K562 (cell line): Measurements from ENCODE around the gene HIRIP3. TPM values are rescaled to one million over a fixed set of nuclear protein-coding genes. Genes with fewer than 3 reads are reported as not detected.
A peak's percentile ranks its signal among the peaks of the same experiment; 100 is the strongest.

Experiments
- CBX2 ChIP-seq: fragments of 200-600 bp; sonication (generic); IDR thresholded peaks from one replicate; pipeline ENCODE4 v1.6.1; 2012; ENCODE audit warnings: mild to moderate bottlenecking, low read length, inconsistent platforms; ENCODE audit not compliant: insufficient read depth, poor library complexity, severe bottlenecking
- DIDO1 ChIP-seq: fragments of 450-650 bp; IDR thresholded peaks from 2 replicates; pipeline ENCODE4 v1.6.1; 2016; ENCODE audit warnings: low read depth, missing biosample characterization, missing genetic modification characterization
- EHMT2 ChIP-seq: fragments of 450-650 bp; IDR thresholded peaks from 2 replicates; pipeline ENCODE4 v1.6.1; 2018; ENCODE audit warnings: antibody characterized with exemption
- ETV1 ChIP-seq: fragments of 450-650 bp; conservative IDR thresholded peaks from 2 replicates; pipeline ENCODE4 v1.6.1; 2016; ENCODE audit warnings: missing genetic modification characterization, control low read depth, low read depth, missing compliant biosample characterization
- ETV5 ChIP-seq: sonication (generic); formaldehyde crosslinking; IDR thresholded peaks from 2 replicates; pipeline ENCODE4 v1.4.0; 2020; ENCODE audit warnings: low read depth, mild to moderate bottlenecking, missing genetic modification reagents
- HDAC2 ChIP-seq: fragments of 450-650 bp; IDR thresholded peaks from 2 replicates; pipeline ENCODE4 v1.6.1; 2016; ENCODE audit warnings: mild to moderate bottlenecking
- JUND ChIP-seq, 2 experiments: IDR thresholded peaks; 2 replicates in 1 of 2; 3 replicates in 1 of 2; pipeline ENCODE4 v1.6.1; 2011; ENCODE audit warnings: borderline replicate concordance in 2 of 2, low read depth in 2 of 2, low read length in 2 of 2, improper control_type of control experiment in 1 of 2, missing biosample characterization in 1 of 2, missing genetic modification characterization in 1 of 2, missing genetic modification reagents in 1 of 2
- KLF16 ChIP-seq: IDR thresholded peaks from 2 replicates; pipeline ENCODE4 v1.6.1; 2016; ENCODE audit warnings: antibody characterized with exemption
- L3MBTL2 ChIP-seq: fragments of 450-650 bp; IDR thresholded peaks from 2 replicates; pipeline ENCODE4 v1.6.1; 2016; ENCODE audit warnings: mild to moderate bottlenecking, moderate library complexity
- MAFF ChIP-seq: IDR thresholded peaks from 2 replicates; pipeline ENCODE4 v1.6.1; 2012; ENCODE audit warnings: low read length, improper control_type of control experiment
- NCOA1 ChIP-seq: fragments of 450-650 bp; IDR thresholded peaks from 2 replicates; pipeline ENCODE4 v1.6.1; 2016; ENCODE audit warnings: low read depth
- NCOA6 ChIP-seq: fragments of 450-650 bp; IDR thresholded peaks from 2 replicates; pipeline ENCODE4 v1.6.1; 2017; ENCODE audit warnings: mild to moderate bottlenecking
- NR1H2 ChIP-seq: sonication (generic); formaldehyde crosslinking; IDR thresholded peaks from 2 replicates; pipeline ENCODE4 v1.4.0; 2020; ENCODE audit warnings: mild to moderate bottlenecking, missing genetic modification reagents
- PURB ChIP-seq: sonication (generic); formaldehyde crosslinking; IDR thresholded peaks from 2 replicates; pipeline ENCODE4 v1.9.0; 2021; ENCODE audit warnings: low read depth, mild to moderate bottlenecking, missing genetic modification reagents
- STAT5B ChIP-seq: fragments of 250-450 bp; sonication (Bioruptor Pico); IDR thresholded peaks from 2 replicates; pipeline ENCODE4 v1.8.0; 2021; ENCODE audit warnings: mild to moderate bottlenecking, inconsistent platforms
- TFAP4 ChIP-seq: sonication (generic); formaldehyde crosslinking; IDR thresholded peaks from 2 replicates; pipeline ENCODE4 v1.8.0; 2022; ENCODE audit warnings: missing genetic modification reagents, mild to moderate bottlenecking, moderate library complexity, borderline replicate concordance
- TRIM25 ChIP-seq: fragments of 450-650 bp; IDR thresholded peaks from 2 replicates; pipeline ENCODE4 v1.7.0; 2016; ENCODE audit warnings: borderline replicate concordance
- ZFP30 ChIP-seq: fragments of 250-450 bp; sonication (Bioruptor Pico); IDR thresholded peaks from 2 replicates; pipeline ENCODE4 v1.8.0; 2022; ENCODE audit warnings: moderate library complexity, mild to moderate bottlenecking, inconsistent platforms, borderline replicate concordance
- ZNF217 ChIP-seq: sonication (generic); formaldehyde crosslinking; IDR thresholded peaks from 2 replicates; pipeline ENCODE4 v1.8.0; 2022; ENCODE audit warnings: mild to moderate bottlenecking, missing genetic modification reagents
- ZNF263 ChIP-seq: sonication (generic); formaldehyde crosslinking; IDR thresholded peaks from 2 replicates; pipeline ENCODE4 v1.8.0; 2022; ENCODE audit warnings: mild to moderate bottlenecking, missing genetic modification reagents, borderline replicate concordance
- ZZZ3 ChIP-seq: fragments of 450-650 bp; IDR thresholded peaks from 2 replicates; pipeline ENCODE4 v1.6.1; 2016; ENCODE audit warnings: antibody characterized with exemption, mild to moderate bottlenecking, moderate library complexity
- polyA plus RNA-seq, 8 experiments: library from polyadenylated mRNA; depleted of rRNA in 4 of 8; stranded (reverse) in 5 of 8; unstranded in 3 of 8; fragments of >200 nt; fragmentation: Nextera tagmentation in 2 of 8; fragmentation: Illumina TruSeq in 1 of 8; extraction: Ambion mirVana in 2 of 8; extraction: Trizol in 1 of 8; gene quantifications; 2 replicates each; pipeline versions ENCODE4 v1.2.1 to v1.2.3, GENCODE V29; 2011 to 2014; ENCODE audit warnings: inconsistent platforms in 1 of 8, missing spikeins in 1 of 8
- total RNA-seq, 7 experiments: library from RNA; depleted of rRNA in 6 of 7; stranded (reverse); fragments of >200 nt in 6 of 7; fragmentation: Illumina TruSeq in 2 of 7; extraction: Trizol in 2 of 7; gene quantifications; 2 replicates each; pipeline versions ENCODE4 v1.2.1 to v1.2.3, GENCODE V29; 2011 to 2021; ENCODE audit warnings: low replicate concordance in 1 of 7
- TF ChIP-seq, protein P1 (sequence below): fragments of 250-450 bp; sonication (Bioruptor Pico); IDR thresholded peaks from 2 replicates; pipeline ENCODE4 v1.5.0; 2020; ENCODE audit warnings: mild to moderate bottlenecking, borderline replicate concordance
- TF ChIP-seq, protein P2 (sequence below): sonication (generic); formaldehyde crosslinking; IDR thresholded peaks from 2 replicates; pipeline ENCODE4 v1.8.0; 2022; ENCODE audit warnings: mild to moderate bottlenecking, missing genetic modification reagents

HIRIP3 gene
- total and polyA plus RNA-seq, 9 of the 15 experiments (the other 6 are each of a cell fraction or from before 2014, with no cell fraction given): 3.3 to 38.2 (median 18.2) TPM

- TF ChIP-seq JUND (IDR thresholded peaks at IDR 0.05; ENCODE audit: borderline replicate concordance, low read depth, low read length): peak; percentile 88
- peak; percentile 90; the same call in 2 of the 3 replicates for TF ChIP-seq JUND (tag; IDR thresholded peaks at IDR 0.05; ENCODE audit: borderline replicate concordance, low read depth, low read length)
- no peak for TF ChIP-seq MAFF
- 0 out of 2 replicates have a peak, but pooled peaks have one; percentile 15 for TF ChIP-seq NCOA1
- TF ChIP-seq L3MBTL2: peak; percentile 30; the same call in 1 of the 2 replicates
- no peak for TF ChIP-seq NCOA6
- no peak for TF ChIP-seq ZFP30 (CRISPR knock-in tag)
- no peak for TF ChIP-seq PURB (CRISPR knock-in tag)
- no peak for TF ChIP-seq ZNF217 (CRISPR knock-in tag)
- TF ChIP-seq STAT5B: no peak
- TF ChIP-seq TRIM25: no peak
- no peak for TF ChIP-seq HDAC2
- TF ChIP-seq ZNF263: no peak
- TF ChIP-seq ETV5: 0 out of 2 replicates have a peak, but pooled peaks have one; percentile 6
- TF ChIP-seq, protein P1, sequence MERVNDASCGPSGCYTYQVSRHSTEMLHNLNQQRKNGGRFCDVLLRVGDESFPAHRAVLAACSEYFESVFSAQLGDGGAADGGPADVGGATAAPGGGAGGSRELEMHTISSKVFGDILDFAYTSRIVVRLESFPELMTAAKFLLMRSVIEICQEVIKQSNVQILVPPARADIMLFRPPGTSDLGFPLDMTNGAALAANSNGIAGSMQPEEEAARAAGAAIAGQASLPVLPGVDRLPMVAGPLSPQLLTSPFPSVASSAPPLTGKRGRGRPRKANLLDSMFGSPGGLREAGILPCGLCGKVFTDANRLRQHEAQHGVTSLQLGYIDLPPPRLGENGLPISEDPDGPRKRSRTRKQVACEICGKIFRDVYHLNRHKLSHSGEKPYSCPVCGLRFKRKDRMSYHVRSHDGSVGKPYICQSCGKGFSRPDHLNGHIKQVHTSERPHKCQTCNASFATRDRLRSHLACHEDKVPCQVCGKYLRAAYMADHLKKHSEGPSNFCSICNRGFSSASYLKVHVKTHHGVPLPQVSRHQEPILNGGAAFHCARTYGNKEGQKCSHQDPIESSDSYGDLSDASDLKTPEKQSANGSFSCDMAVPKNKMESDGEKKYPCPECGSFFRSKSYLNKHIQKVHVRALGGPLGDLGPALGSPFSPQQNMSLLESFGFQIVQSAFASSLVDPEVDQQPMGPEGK (CRISPR knock-in tag): no peak
- peak; percentile 83 for TF ChIP-seq EHMT2
- peak; percentile 86 for TF ChIP-seq TFAP4
- no peak for TF ChIP-seq CBX2
- TF ChIP-seq, protein P2, sequence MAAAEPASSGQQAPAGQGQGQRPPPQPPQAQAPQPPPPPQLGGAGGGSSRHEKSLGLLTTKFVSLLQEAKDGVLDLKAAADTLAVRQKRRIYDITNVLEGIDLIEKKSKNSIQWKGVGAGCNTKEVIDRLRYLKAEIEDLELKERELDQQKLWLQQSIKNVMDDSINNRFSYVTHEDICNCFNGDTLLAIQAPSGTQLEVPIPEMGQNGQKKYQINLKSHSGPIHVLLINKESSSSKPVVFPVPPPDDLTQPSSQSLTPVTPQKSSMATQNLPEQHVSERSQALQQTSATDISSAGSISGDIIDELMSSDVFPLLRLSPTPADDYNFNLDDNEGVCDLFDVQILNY: no peak
- TF ChIP-seq ZZZ3: no peak
- TF ChIP-seq DIDO1 (tag): no peak
- TF ChIP-seq KLF16: no peak
- no peak for TF ChIP-seq NR1H2 (CRISPR knock-in tag)
- TF ChIP-seq ETV1: no peak
These were observed 51.3 kb downstream of the HIRIP3 start (continued) for GRCh38 chr16:29943846-29944799.
